Keratinocyte (primary cell): ENCODE results near the gene MAPKAPK3. TPM values are rescaled to one million over a fixed set of nuclear protein-coding genes. Genes with fewer than 3 reads are reported as not detected.

Experiments
- DNase-seq: peaks from one replicate; pipeline ENCODE4 v3.0.0-alpha.2; 2011; ENCODE audit warnings: low read depth, missing footprints, low spot score
- FAIRE-seq: peaks from 2 replicates; lab custom pipeline; 2011; peaks lifted over from hg19 to GRCh38; lab: Jason Lieb, UNC
- H2AFZ ChIP-seq: 2 replicates; pipeline ENCODE4 v1.6.0; 2012; ENCODE audit warnings: low read length, control low read depth, inconsistent platforms; ENCODE audit not compliant: control insufficient read depth
- H3K27ac ChIP-seq: 2 replicates; pipeline ENCODE4 v1.5.1; 2011; ENCODE audit warnings: low read length; ENCODE audit not compliant: control insufficient read depth, insufficient read depth
- H3K27me3 ChIP-seq: 3 replicates; pipeline ENCODE4 v1.6.0; 2011; ENCODE audit warnings: low read length; ENCODE audit not compliant: control insufficient read depth, insufficient read depth; ENCODE audit errors: extremely low read depth
- H3K36me3 ChIP-seq, 2 experiments: 2 replicates in 1 of 2; 3 replicates in 1 of 2; pipeline ENCODE4 v1.5.1; 2011; ENCODE audit warnings: low read length in 2 of 2, mild to moderate bottlenecking in 1 of 2; ENCODE audit not compliant: control insufficient read depth in 2 of 2, insufficient read depth in 2 of 2; ENCODE audit errors: extremely low read depth in 1 of 2
- H3K4me1 ChIP-seq: 3 replicates; pipeline ENCODE4 v1.5.1; 2011; ENCODE audit warnings: low read length; ENCODE audit not compliant: control insufficient read depth, insufficient read depth; ENCODE audit errors: extremely low read depth
- H3K4me2 ChIP-seq: 3 replicates; pipeline ENCODE4 v1.6.0; 2011; ENCODE audit warnings: low read depth, low read length; ENCODE audit not compliant: control insufficient read depth, insufficient read depth; ENCODE audit errors: extremely low read depth
- H3K4me3 ChIP-seq, 3 experiments: fragments of 200-600 bp in 1 of 3; sonication (generic) in 1 of 3; 2 replicates in 2 of 3; 3 replicates in 1 of 3; pipeline ENCODE4 v1.5.1; 2011 to 2016; ENCODE audit warnings: low read length in 3 of 3, mild to moderate bottlenecking in 3 of 3, control low read depth in 2 of 3, inconsistent platforms in 1 of 3, low read depth in 1 of 3, mixed read lengths in 1 of 3, mixed run types in 1 of 3, moderate library complexity in 1 of 3; ENCODE audit not compliant: control insufficient read depth in 2 of 3, insufficient read depth in 2 of 3; ENCODE audit errors: extremely low read depth in 1 of 3
- H3K79me2 ChIP-seq: 2 replicates; pipeline ENCODE4 v1.6.0; 2012; ENCODE audit warnings: low read length; ENCODE audit not compliant: control insufficient read depth, insufficient read depth
- H3K9ac ChIP-seq: 3 replicates; pipeline ENCODE4 v1.6.0; 2011; ENCODE audit warnings: low read length; ENCODE audit not compliant: control insufficient read depth, insufficient read depth; ENCODE audit errors: extremely low read depth
- H3K9me1 ChIP-seq: 3 replicates; pipeline ENCODE4 v1.6.0; 2011; ENCODE audit warnings: low read length; ENCODE audit not compliant: control insufficient read depth, insufficient read depth; ENCODE audit errors: extremely low read depth
- H3K9me3 ChIP-seq: 2 replicates; pipeline ENCODE4 v1.5.1; 2012; ENCODE audit warnings: low read depth, low read length; ENCODE audit not compliant: control insufficient read depth
- H4K20me1 ChIP-seq: 3 replicates; pipeline ENCODE4 v1.6.0; 2011; ENCODE audit warnings: low read length; ENCODE audit not compliant: control insufficient read depth, insufficient read depth; ENCODE audit errors: extremely low read depth
- EZH2 ChIP-seq: IDR thresholded peaks from one replicate; pipeline ENCODE4 v1.6.1; 2012; ENCODE audit warnings: inconsistent platforms, mild to moderate bottlenecking, low read length, moderate library complexity
- dilution Hi-C: fragments of 300-500 bp; cut with MboI; formaldehyde crosslinking; loops from one replicate; pipeline ENCODE4 v1.7.0; 2020; ENCODE audit warnings: low sequenced_read_pairs; ENCODE audit not compliant: extremely low pct_ligation_motif_present
- polyA plus RNA-seq, 5 experiments: library from polyadenylated mRNA; depleted of rRNA in 3 of 5; stranded (reverse) in 3 of 5; stranded (forward) in 1 of 5; unstranded in 1 of 5; fragments of >200 nt; gene quantifications; 1 replicate in 1 of 5; 2 replicates in 3 of 5; 3 replicates in 1 of 5; pipeline versions ENCODE4 v1.2.1 to v1.2.3, GENCODE V29; 2011 to 2012; ENCODE audit warnings: missing spikeins in 2 of 5, low read depth in 1 of 5, low replicate concordance in 1 of 5
- TF ChIP-seq, protein P1 (sequence below), 3 experiments: IDR thresholded peaks in 1 of 3; conservative IDR thresholded peaks in 1 of 3; optimal IDR thresholded peaks in 1 of 3; 2 replicates in 2 of 3; 3 replicates in 1 of 3; pipeline versions ENCODE3 to v1.5.1; 2011; ENCODE audit warnings: low read length in 3 of 3, mild to moderate bottlenecking in 3 of 3, moderate library complexity in 2 of 3, control low read depth in 1 of 3, inconsistent platforms in 1 of 3; ENCODE audit not compliant: insufficient read depth in 2 of 3; ENCODE audit errors: extremely low read depth in 1 of 3

Gene MAPKAPK3
- polyA plus RNA-seq, 1 donor (not counting 4 experiments of a cell fraction or from before 2014, with no cell fraction given): 134 TPM

- dilution Hi-C loops: no loop called here
- Histone ChIP-seq H3K4me1 (peaks cover 30% of the 10 kb centered on the region), H3K27me3 (no peaks in the 10 kb centered on the region), H3K9me3 (no peaks in the 10 kb centered on the region), H4K20me1 (no peaks in the 10 kb centered on the region), H3K4me2 (peak overlapping the region; percentile 19), H3K9me1 (no peaks in the 10 kb centered on the region), H2AFZ (no peak overlapping the region), H3K4me3 (no peak overlapping the region), H3K36me3 (no peaks in the 10 kb centered on the region), H3K9ac (no peak overlapping the region), H3K79me2 (no peaks in the 10 kb centered on the region), H3K27ac (no peak overlapping the region)
- TF ChIP-seq, protein P1, sequence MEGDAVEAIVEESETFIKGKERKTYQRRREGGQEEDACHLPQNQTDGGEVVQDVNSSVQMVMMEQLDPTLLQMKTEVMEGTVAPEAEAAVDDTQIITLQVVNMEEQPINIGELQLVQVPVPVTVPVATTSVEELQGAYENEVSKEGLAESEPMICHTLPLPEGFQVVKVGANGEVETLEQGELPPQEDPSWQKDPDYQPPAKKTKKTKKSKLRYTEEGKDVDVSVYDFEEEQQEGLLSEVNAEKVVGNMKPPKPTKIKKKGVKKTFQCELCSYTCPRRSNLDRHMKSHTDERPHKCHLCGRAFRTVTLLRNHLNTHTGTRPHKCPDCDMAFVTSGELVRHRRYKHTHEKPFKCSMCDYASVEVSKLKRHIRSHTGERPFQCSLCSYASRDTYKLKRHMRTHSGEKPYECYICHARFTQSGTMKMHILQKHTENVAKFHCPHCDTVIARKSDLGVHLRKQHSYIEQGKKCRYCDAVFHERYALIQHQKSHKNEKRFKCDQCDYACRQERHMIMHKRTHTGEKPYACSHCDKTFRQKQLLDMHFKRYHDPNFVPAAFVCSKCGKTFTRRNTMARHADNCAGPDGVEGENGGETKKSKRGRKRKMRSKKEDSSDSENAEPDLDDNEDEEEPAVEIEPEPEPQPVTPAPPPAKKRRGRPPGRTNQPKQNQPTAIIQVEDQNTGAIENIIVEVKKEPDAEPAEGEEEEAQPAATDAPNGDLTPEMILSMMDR (optimal IDR thresholded peaks at IDR 0.05 in 1 of 3, IDR thresholded peaks at IDR 0.05 in 1 of 3, conservative IDR thresholded peaks at IDR 0.05 in 1 of 3; ENCODE audit: extremely low read depth in 1 of 3, insufficient read depth in 2 of 3, low read length in 3 of 3): no peak
- no peak for TF ChIP-seq EZH2
- no peak for FAIRE-seq
- no peak for DNase-seq
Observed at GRCh38 chr3:50592568-50592967, 24.4 kb upstream of the MAPKAPK3 start.

DNA sequence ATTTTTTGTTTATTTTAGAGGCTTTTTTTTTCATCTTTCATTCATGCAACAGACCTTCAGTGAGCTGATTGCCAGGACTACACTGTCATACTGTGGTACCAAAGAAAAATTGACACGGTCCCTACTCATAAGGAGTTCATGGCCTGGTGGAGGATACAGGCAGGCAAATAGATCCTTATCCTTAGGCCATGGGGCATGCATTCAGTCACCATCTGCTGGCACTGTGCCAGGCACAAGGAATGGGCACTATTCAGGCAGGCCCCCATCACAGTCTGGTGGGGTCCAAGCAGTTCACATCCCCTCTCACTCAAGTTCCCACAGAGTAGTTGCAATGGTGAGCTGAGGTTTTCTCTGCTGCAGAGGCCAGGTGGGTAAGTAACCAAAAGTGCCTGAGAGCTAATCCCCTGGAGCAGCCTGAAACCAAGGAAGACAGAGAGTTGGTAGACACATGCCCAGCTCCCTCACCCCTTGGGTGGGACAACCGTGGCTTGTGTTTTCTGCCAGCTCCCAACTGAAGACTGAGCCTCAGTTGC is 22.6 kb upstream of the MAPKAPK3 start:
- Histone ChIP-seq H4K20me1 (no peaks in the 10 kb centered on the region), H3K9ac (no peak overlapping the region), H3K36me3 (no peaks in the 10 kb centered on the region), H3K9me3 (no peaks in the 10 kb centered on the region), H3K79me2 (no peaks in the 10 kb centered on the region), H3K27ac (no peak overlapping the region), H3K9me1 (no peaks in the 10 kb centered on the region), H3K4me1 (peaks cover 24% of the 10 kb centered on the region), H2AFZ (no peak overlapping the region), H3K27me3 (no peaks in the 10 kb centered on the region), H3K4me3 (no peak overlapping the region), H3K4me2 (no peak overlapping the region)
- no peak for FAIRE-seq
- no peak for DNase-seq
- dilution Hi-C loops: no loop called here
- TF ChIP-seq, protein P1 (optimal IDR thresholded peaks at IDR 0.05 in 1 of 3, IDR thresholded peaks at IDR 0.05 in 1 of 3, conservative IDR thresholded peaks at IDR 0.05 in 1 of 3; ENCODE audit: extremely low read depth in 1 of 3, insufficient read depth in 2 of 3, low read length in 3 of 3): no peak
- TF ChIP-seq EZH2: no peak
